ENCODE measurements around the gene MYO1G.

MYO1G gene

DNA sequence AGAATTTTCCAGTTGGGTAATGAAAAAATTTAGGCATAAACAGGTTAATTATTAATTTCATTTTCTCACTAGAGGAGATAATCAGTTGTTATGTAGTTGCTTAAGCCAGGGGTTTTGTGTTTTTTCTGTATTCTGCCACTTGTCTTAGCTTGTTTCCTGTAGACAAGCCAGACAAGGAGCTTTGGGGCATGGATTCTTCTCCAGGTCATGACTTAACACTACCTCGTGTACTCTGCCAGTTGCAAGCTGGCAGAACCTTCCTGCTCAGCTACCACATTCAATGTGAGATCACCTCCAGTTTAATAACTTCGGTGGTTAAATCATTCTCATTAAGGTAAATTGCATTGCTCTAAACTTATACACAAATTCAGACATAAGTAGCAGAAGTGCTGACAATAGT is 23.0 kb upstream of the MYO1G start:
- no peaks in the 10 kb centered on the region for H3K36me3 ChIP-seq (ENCODE audit: insufficient read depth, low read length)
- H4K20me1 ChIP-seq (ENCODE audit: insufficient read depth, low read length, poor library complexity, severe bottlenecking) = peaks cover 38% of the 10 kb centered on the region
- H2AFZ ChIP-seq (ENCODE audit: low read length) = no peak overlapping the region
- peak overlapping the region; percentile 89 for H3K4me3 ChIP-seq (ENCODE audit: low read length, poor library complexity, severe bottlenecking)
- no peaks in the 10 kb centered on the region for H3K27me3 ChIP-seq (ENCODE audit: insufficient read depth, low read length, poor library complexity, severe bottlenecking)
- no peaks in the 10 kb centered on the region for H3K9me3 ChIP-seq (ENCODE audit: insufficient read depth, low read depth, low read length)
- no peaks in the 10 kb centered on the region for H3K9me2 ChIP-seq (replicated peaks; ENCODE audit: low read depth, low read length)
- H3F3A ChIP-seq (ENCODE audit: low read depth) = peaks cover 3% of the 10 kb centered on the region; the same call in 1 of the 2 replicates
- H3K4me1 ChIP-seq (ENCODE audit: insufficient read depth, low read length, poor library complexity, severe bottlenecking) = peaks cover 65% of the 10 kb centered on the region
- H3K4me2 ChIP-seq (ENCODE audit: low read depth, low read length, poor library complexity, severe bottlenecking) = peak overlapping the region; percentile 88
- peak overlapping the region; percentile 91 for H3K9ac ChIP-seq (ENCODE audit: low read depth, low read length, poor library complexity, severe bottlenecking)
- TF ChIP-seq EZH2phosphoT487 (IDR thresholded peaks at IDR 0.05; ENCODE audit: borderline replicate concordance) (no peak), CTCF (conservative IDR thresholded peaks at IDR 0.05; ENCODE audit: low read length) (no peak)
- peaks cover 85% of the 10 kb centered on the region for H3K79me2 ChIP-seq (ENCODE audit: insufficient read depth, low read length)

GRCh38 chr7:45001138-45001694 is 22.4 kb upstream of the MYO1G start:
- peaks cover 80% of the 10 kb centered on the region for H3K79me2 ChIP-seq (ENCODE audit: insufficient read depth, low read length)
- peak overlapping the region; percentile 89 for H3K4me3 ChIP-seq (ENCODE audit: low read length, poor library complexity, severe bottlenecking)
- peaks cover 38% of the 10 kb centered on the region for H4K20me1 ChIP-seq (ENCODE audit: insufficient read depth, low read length, poor library complexity, severe bottlenecking)
- H3K9me3 ChIP-seq (ENCODE audit: insufficient read depth, low read depth, low read length) = no peaks in the 10 kb centered on the region
- H3F3A ChIP-seq (ENCODE audit: low read depth) = peaks cover 7% of the 10 kb centered on the region
- TF ChIP-seq EZH2phosphoT487 (IDR thresholded peaks at IDR 0.05; ENCODE audit: borderline replicate concordance) (no peak), CTCF (conservative IDR thresholded peaks at IDR 0.05; ENCODE audit: low read length) (no peak)
- H3K4me1 ChIP-seq (ENCODE audit: insufficient read depth, low read length, poor library complexity, severe bottlenecking) = peaks cover 67% of the 10 kb centered on the region
- peak overlapping the region; percentile 88 for H3K4me2 ChIP-seq (ENCODE audit: low read depth, low read length, poor library complexity, severe bottlenecking)
- peak overlapping the region; percentile 91 for H3K9ac ChIP-seq (ENCODE audit: low read depth, low read length, poor library complexity, severe bottlenecking)
- H3K36me3 ChIP-seq (ENCODE audit: insufficient read depth, low read length) = no peaks in the 10 kb centered on the region
- H2AFZ ChIP-seq (ENCODE audit: low read length) = no peak overlapping the region
- no peaks in the 10 kb centered on the region for H3K27me3 ChIP-seq (ENCODE audit: insufficient read depth, low read length, poor library complexity, severe bottlenecking)
- no peaks in the 10 kb centered on the region for H3K9me2 ChIP-seq (replicated peaks; ENCODE audit: low read depth, low read length)

GRCh38 chr7:45000093-45001032 is 21.5 kb upstream of the MYO1G start, which contains the start of gene CCM2:
CCM2 (plus strand) TSS chr7:45000201; CDS start chr7:45000334, 133 bp downstream.
- H3F3A ChIP-seq (ENCODE audit: low read depth) = peaks cover 16% of the 10 kb centered on the region
- peak within 1 kb of the TSS; percentile 95 for H3K9ac ChIP-seq (ENCODE audit: low read depth, low read length, poor library complexity, severe bottlenecking)
- peaks cover 72% of the 10 kb centered on the region for H3K79me2 ChIP-seq (ENCODE audit: insufficient read depth, low read length)
- peaks cover 68% of the 10 kb centered on the region for H3K4me1 ChIP-seq (ENCODE audit: insufficient read depth, low read length, poor library complexity, severe bottlenecking)
- H3K36me3 ChIP-seq (ENCODE audit: insufficient read depth, low read length) = no peaks in the 10 kb centered on the region
- H3K4me2 ChIP-seq (ENCODE audit: low read depth, low read length, poor library complexity, severe bottlenecking) = peak within 1 kb of the TSS; percentile 90
- H3K4me3 ChIP-seq (ENCODE audit: low read length, poor library complexity, severe bottlenecking) = peak within 1 kb of the TSS; percentile 90
- TF ChIP-seq CTCF (conservative IDR thresholded peaks at IDR 0.05; ENCODE audit: low read length) = no peak
- peaks cover 34% of the 10 kb centered on the region for H4K20me1 ChIP-seq (ENCODE audit: insufficient read depth, low read length, poor library complexity, severe bottlenecking)
- no peak within 1 kb of the TSS for H2AFZ ChIP-seq (ENCODE audit: low read length)
- H3K27me3 ChIP-seq (ENCODE audit: insufficient read depth, low read length, poor library complexity, severe bottlenecking) = no peaks in the 10 kb centered on the region
- H3K9me2 ChIP-seq (replicated peaks; ENCODE audit: low read depth, low read length) = no peaks in the 10 kb centered on the region
- no peaks in the 10 kb centered on the region for H3K9me3 ChIP-seq (ENCODE audit: insufficient read depth, low read depth, low read length)

All from Loucy (cell line).